AG04449 (cell line): ENCODE measurements around the gene CABLES1.

Experiments
- CTCF ChIA-PET: fragments of 350-600 bp; formaldehyde crosslinking; extraction: SDS; loops from one replicate; lab custom pipeline; 2021; ENCODE audit warnings: antibody characterized with exemption; lab: Yijun Ruan, JAX
- POLR2A ChIA-PET: fragments of 400-600, 350-600 bp; formaldehyde crosslinking; extraction: SDS; loops from one replicate; lab custom pipeline; 2020; ENCODE audit warnings: antibody characterized with exemption, inconsistent platforms; lab: Yijun Ruan, JAX
- DNase-seq: peaks from one replicate; pipeline ENCODE4 v3.0.0-alpha.2; 2010; ENCODE audit warnings: low read depth, low spot score
- H3K4me3 ChIP-seq: 2 replicates; pipeline ENCODE4 v1.5.1; 2011; ENCODE audit warnings: low read depth, mild to moderate bottlenecking, control low read depth, low read length
- TF ChIP-seq, protein P1 (sequence below): IDR thresholded peaks from one replicate; pipeline ENCODE4 v1.5.1; 2011; ENCODE audit warnings: mild to moderate bottlenecking, moderate library complexity, low read length, control low read depth, inconsistent platforms; ENCODE audit not compliant: insufficient read depth; ENCODE audit errors: missing control alignments

CABLES1 gene

GRCh38 chr18:23209031-23209430 lies 73.7 kb downstream of the CABLES1 start:
- POLR2A ChIA-PET: no interaction called here
- no peak for DNase-seq
- H3K4me3 ChIP-seq: no peak overlapping the region
- CTCF ChIA-PET: interaction anchor here (1.8 kb wide), 1 partner anchor 15 kb away, joined by 8 read pairs; no protein-coding TSS in a partner anchor
- TF ChIP-seq, protein P1, sequence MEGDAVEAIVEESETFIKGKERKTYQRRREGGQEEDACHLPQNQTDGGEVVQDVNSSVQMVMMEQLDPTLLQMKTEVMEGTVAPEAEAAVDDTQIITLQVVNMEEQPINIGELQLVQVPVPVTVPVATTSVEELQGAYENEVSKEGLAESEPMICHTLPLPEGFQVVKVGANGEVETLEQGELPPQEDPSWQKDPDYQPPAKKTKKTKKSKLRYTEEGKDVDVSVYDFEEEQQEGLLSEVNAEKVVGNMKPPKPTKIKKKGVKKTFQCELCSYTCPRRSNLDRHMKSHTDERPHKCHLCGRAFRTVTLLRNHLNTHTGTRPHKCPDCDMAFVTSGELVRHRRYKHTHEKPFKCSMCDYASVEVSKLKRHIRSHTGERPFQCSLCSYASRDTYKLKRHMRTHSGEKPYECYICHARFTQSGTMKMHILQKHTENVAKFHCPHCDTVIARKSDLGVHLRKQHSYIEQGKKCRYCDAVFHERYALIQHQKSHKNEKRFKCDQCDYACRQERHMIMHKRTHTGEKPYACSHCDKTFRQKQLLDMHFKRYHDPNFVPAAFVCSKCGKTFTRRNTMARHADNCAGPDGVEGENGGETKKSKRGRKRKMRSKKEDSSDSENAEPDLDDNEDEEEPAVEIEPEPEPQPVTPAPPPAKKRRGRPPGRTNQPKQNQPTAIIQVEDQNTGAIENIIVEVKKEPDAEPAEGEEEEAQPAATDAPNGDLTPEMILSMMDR: no peak

DNA sequence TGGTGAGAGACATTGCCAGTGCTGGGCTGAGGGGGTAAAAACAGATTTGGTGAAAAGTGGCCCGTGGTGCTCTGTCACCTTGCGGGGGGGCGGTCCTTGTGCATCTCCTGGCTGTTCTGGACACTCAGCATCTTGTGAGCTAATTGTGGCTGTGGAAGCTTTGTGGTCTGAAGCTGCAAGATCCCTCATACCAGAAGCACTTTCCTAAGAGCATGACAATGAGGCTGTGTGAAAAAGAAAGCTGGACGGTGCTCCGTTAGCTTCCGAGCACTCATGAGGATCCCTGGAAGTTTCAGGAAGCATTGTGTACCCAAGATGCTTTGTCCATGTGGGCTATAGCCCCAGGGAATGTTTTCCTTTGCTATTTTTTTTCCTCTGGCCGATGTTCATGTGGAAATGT lies 74.5 kb downstream of the CABLES1 start:
- ChIA-PET POLR2A (no interaction called here), CTCF (no interaction called here)

GRCh38 chr18:23210526-23210925 lies 75.2 kb downstream of the CABLES1 start:
- ChIA-PET CTCF (no interaction called here), POLR2A (no interaction called here)
- no peak for DNase-seq
- TF ChIP-seq, protein P1: no peak
- no peak overlapping the region for H3K4me3 ChIP-seq

More for the DNA sequence above, 74.5 kb downstream of the CABLES1 start:
- TF ChIP-seq, protein P1: no peak
- no peak for DNase-seq
- H3K4me3 ChIP-seq: no peak overlapping the region

DNA sequence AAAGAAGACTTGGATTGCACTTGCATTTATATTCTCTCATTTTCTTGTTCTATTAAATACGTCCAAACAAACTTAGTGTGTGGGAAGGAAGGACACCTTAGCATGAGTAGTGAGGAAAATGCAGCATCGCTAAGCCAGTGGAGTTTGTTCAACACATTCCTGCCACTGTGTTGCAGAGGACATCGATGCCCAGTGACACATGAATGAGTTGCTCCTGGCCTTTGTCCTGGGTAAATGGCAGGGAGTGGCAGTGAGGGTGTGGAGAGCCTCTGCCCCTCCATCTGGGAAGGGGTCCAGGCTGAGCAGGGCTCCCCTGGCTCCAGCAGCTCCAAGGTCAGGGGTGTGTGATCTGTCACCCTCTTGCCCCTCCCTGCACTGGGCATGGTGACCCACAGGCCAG lies 75.9 kb downstream of the CABLES1 start:
- no peak overlapping the region for H3K4me3 ChIP-seq
- TF ChIP-seq, protein P1: no peak
- no peak for DNase-seq
- ChIA-PET POLR2A (no interaction called here), CTCF (interaction anchor here (0.9 to 1.2 kb wide), 2 partner anchors 15 to 80 kb away, joined by 3 to 4 read pairs; no protein-coding TSS in a partner anchor)

DNA sequence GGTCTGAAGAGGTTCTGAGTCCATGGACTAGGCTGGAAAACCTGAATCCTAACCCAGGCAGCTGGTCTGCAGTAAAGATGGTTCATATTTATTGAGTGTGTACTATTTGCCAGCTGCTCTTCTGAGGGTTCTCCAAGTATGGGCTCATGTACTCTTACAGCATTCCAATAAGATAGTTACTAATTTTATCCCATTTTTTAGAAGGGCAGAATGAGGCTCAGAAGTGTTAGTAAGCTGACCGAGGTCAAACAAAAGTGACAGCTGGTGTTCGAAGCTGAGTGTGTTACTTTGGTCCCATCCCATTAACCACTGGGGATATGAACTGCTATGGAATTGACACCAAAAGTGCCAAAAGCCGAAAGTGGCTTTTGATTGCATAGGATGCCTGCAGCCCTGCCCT lies 76.9 kb downstream of the CABLES1 start:
- DNase-seq: no peak
- TF ChIP-seq, protein P1: no peak
- H3K4me3 ChIP-seq: no peak overlapping the region
- ChIA-PET CTCF (interaction anchor here (0.9 to 1.2 kb wide), 2 partner anchors 14 to 81 kb away, joined by 3 to 4 read pairs; no protein-coding TSS in a partner anchor), POLR2A (no interaction called here)

DNA sequence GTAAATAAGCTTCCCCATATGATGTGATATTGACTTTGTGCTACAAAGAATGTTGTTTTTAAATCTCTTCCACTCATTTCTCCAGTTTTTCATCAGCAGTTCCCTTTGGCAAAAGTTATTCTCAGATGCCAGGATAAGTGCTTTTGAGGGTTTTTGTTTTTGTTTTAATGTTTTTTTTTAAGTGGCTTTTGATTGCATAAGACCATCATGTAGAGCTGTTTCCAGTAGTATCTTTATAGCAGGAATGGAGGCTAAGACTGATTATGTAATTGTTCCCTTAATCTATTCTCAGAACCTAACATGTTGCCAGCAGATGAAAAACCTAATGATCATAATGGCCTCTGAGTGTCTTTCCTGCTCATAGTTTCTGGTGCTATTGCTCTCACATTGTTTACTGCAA lies 77.9 kb downstream of the CABLES1 start:
- DNase-seq: no peak
- POLR2A ChIA-PET: no interaction called here
- TF ChIP-seq, protein P1: no peak
- H3K4me3 ChIP-seq: no peak overlapping the region
- CTCF ChIA-PET: no interaction called here
